KG1 (cell line): ENCODE results near the gene CPNE9.
"Not testable (repeated sequence)": the region's sequence is repeated elsewhere in the genome, so short reads cannot be mapped to it uniquely, and the experiment has no call there.

Experiments used
- DNase-seq: peaks from one replicate; lab custom pipeline; 2025; lab: John Stamatoyannopoulos, UW

Gene CPNE9

GRCh38 chr3:9748031-9748430, 44.4 kb downstream of the CPNE9 start:
- DNase-seq: no peak

- DNase-seq: no peak
Measured at GRCh38 chr3:9749296-9749644, 45.6 kb downstream of the CPNE9 start.

- DNase-seq: peak; percentile 99
Measured at GRCh38 chr3:9749645-9750555, 46.3 kb downstream of the CPNE9 start, which contains the start of gene OGG1. OGG1 (plus strand) TSS chr3:9749952; CDS start chr3:9750287, 335 bp downstream.

- DNase-seq: no peak
Measured at GRCh38 chr3:9750556-9751411, 47.2 kb downstream of the CPNE9 start.

- DNase-seq: no peak
Measured at GRCh38 chr3:9754678-9755077, 51.0 kb downstream of the CPNE9 start.

GRCh38 chr3:9757427-9757826, 53.8 kb downstream of the CPNE9 start:
- no peak for DNase-seq

GRCh38 chr3:9760779-9761505, 57.3 kb downstream of the CPNE9 start:
- DNase-seq: no peak

GRCh38 chr3:9761919-9762318, 58.3 kb downstream of the CPNE9 start:
- no peak for DNase-seq

- no peak for DNase-seq
Measured at GRCh38 chr3:9762871-9763270, 59.2 kb downstream of the CPNE9 start.

- DNase-seq: no peak
Measured at GRCh38 chr3:9765865-9766264, 62.2 kb downstream of the CPNE9 start.

- DNase-seq: no peak
Measured at GRCh38 chr3:9767418-9767817, 63.8 kb downstream of the CPNE9 start.

GRCh38 chr3:9768141-9768775, 64.6 kb downstream of the CPNE9 start:
- DNase-seq: no peak

- no peak for DNase-seq
Measured at GRCh38 chr3:9769012-9769411, 65.4 kb downstream of the CPNE9 start.

- no peak for DNase-seq
Measured at GRCh38 chr3:9769426-9770275, 66.0 kb downstream of the CPNE9 start, which contains the start of gene CAMK1. CAMK1 (minus strand) TSS chr3:9769947; CDS start chr3:9767749, 2,198 bp downstream.

- DNase-seq: no peak
Measured at GRCh38 chr3:9770276-9770812, 66.7 kb downstream of the CPNE9 start.

GRCh38 chr3:9771007-9771406, 67.4 kb downstream of the CPNE9 start:
- DNase-seq: not testable (repeated sequence)

GRCh38 chr3:9776896-9777693, 73.5 kb downstream of the CPNE9 start:
- DNase-seq: no peak

- DNase-seq: no peak
Measured at GRCh38 chr3:9777694-9778021, 74.0 kb downstream of the CPNE9 start.
